GM20000 (cell line): ENCODE measurements around the gene TEX28.
"Not testable (repeated sequence)": the region's sequence is repeated elsewhere in the genome, so short reads cannot be mapped to it uniquely, and the experiment has no call there.

Source experiments
- DNase-seq: peaks from one replicate; pipeline ENCODE4 v3.0.0; 2012; ENCODE audit warnings: low spot score
- TF ChIP-seq, protein P1 (sequence below): IDR thresholded peaks from 2 replicates; pipeline ENCODE4 v1.5.1; 2012; ENCODE audit warnings: mild to moderate bottlenecking, control low read depth; ENCODE audit errors: extremely low read depth, missing control alignments

TEX28 gene

DNA sequence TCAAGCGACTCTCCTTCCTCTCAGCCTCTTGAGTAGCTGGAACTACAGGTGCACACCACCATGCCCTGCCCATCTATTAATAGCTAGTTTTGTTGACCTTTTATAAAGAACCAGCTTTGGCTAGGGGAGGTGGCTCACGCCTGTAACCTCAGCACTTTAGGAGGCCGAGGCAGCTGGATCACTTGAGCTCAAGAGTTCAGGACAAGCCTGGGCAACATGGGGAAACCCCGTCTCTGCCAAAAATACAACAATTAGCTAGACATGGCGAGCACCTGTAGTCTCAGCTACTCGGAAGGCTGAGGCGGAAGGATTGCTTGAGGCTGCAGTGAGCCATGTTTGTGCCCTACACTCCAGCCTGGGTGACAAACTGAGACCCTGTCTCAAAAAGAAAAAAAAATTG, 3.4 kb upstream of the TEX28 start:
- TF ChIP-seq, protein P1, sequence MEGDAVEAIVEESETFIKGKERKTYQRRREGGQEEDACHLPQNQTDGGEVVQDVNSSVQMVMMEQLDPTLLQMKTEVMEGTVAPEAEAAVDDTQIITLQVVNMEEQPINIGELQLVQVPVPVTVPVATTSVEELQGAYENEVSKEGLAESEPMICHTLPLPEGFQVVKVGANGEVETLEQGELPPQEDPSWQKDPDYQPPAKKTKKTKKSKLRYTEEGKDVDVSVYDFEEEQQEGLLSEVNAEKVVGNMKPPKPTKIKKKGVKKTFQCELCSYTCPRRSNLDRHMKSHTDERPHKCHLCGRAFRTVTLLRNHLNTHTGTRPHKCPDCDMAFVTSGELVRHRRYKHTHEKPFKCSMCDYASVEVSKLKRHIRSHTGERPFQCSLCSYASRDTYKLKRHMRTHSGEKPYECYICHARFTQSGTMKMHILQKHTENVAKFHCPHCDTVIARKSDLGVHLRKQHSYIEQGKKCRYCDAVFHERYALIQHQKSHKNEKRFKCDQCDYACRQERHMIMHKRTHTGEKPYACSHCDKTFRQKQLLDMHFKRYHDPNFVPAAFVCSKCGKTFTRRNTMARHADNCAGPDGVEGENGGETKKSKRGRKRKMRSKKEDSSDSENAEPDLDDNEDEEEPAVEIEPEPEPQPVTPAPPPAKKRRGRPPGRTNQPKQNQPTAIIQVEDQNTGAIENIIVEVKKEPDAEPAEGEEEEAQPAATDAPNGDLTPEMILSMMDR, result no peak
- DNase-seq, result no peak

DNA sequence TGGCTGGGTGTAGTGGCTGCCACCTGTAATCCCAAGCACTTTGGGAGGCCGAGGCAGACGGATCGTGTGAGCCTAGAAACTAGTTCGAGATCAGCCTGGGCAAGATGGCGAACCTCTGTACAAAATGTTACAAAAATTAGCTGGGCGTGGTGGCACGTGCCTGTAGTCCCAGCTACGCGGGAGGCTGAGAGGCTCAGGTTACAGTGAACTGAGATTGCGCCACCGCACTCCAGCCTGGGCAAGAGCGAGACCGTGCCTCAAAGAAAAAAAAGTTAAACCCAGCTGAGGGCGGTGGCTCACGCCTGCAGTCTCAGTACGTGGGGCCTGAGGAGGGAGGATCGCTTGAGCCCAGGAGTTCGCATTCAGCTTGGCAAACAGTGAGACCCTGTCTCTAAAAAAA, 1.8 kb upstream of the TEX28 start:
- no peak for DNase-seq
- TF ChIP-seq, protein P1, result no peak

DNA sequence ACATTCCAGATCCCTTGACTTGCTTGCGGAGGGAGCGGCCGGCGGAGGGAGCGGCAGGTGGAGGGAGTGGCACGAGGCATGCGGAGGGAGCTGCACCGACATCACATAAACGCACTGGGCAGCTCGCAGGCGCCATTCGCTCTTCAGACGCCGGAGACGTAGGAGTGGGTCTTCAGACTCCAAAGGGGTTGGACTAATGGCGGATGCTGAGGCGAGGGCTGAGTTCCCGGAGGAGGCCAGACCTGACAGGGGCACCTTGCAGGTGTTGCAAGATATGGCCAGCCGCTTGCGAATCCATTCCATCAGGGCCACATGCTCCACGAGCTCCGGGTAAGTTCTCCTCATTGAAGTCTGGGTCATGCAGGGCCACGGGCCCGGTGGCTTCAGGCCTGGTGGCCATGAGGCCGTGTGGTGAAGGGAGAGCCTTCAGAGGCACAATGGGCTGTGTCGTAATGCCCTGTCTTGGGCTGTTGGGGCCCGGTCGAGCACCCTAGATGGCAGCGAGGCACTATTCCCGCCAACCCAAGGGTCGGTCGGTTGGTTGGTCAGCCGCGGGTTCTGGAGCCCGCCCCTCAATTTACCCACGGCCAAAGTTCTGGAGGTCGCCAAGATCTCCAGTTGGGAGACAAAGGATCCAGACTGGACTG, 863 bp upstream of the TEX28 start, which contains the start of gene TKTL1:
TSS of gene TKTL1 (plus strand) at position 132 of the 647 bp plus-strand sequence. CDS start at position 197, 65 bp downstream.
- TF ChIP-seq, protein P1, result no peak
- no peak for DNase-seq

DNA sequence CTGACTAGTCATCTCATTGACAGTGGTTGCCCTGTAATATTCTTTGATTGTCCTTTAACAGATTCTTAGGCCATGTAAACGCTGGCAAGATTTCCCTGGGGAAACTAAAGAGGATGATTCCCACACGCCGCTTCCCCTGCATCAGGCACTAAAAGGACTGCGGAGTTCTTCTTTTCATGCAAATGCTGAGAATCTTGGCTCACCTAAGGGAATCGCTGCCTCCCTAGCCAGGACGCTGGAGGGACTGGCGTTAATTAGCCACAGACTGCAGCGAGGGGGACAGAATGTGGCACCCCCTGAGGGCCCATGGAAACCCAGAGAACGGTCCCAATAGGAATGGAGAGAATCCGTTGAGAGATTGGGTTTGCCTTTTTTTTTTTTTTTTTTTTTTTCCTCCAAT, 8.5 kb downstream of the TEX28 start:
- not testable (repeated sequence) for DNase-seq

DNA sequence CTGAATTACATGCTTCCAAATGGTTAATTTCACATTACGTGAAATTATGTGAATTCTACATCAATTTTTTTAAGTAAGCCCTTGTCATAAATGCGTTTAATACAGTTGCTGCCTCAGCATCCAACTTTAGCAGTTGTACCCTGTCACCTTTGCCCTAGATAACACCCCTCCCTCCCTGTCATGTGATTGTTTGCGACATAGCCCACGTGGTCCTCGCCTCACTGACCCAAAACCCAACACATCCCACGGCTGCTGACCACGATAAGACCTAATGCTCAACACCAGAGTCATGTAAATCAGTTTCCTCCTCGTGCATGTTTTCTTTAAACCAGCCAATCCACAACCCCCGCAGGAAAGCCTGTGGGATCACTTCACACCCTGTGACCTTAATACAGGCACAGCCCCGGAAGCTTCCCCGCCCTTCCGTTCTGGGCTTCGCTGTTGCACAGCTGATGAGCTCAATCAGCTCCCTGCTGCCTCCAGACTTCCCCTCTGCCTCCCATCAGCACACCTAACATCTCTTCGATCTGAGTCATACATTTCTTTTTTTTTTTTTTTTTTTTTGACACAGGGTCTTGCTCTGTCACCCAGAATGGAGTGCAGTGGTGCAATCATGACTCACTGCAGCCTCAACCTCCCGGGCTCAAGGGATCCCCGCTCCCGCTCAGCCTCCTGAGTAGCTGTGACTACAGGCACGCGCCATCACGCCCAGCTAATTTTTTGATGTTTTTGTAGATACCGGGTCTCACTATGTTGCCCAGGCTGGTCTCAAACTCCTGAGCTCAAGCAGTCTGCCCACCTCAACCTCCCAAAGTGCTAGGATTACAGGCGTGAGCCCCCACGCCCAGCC, 10.2 kb downstream of the TEX28 start:
- DNase-seq, result not testable (repeated sequence)

DNA sequence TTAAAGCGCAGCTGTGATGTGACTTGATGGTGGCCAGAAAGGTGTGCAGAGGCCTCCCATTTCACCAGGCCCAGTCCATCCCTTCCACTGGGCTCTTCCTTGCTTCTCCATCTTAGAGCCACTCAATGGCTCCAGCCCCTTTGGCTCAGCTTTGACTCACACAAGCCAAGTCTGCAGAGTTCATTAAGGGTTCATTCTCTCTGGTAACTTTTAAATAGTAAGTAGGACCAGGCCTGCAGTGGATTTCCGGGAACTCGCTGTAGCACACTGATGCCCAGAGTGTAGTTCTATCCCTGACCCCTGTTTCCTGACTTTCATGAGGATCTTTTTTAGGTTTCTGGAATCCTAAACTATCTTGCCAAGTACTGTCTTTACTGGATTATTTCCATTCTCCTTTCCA, 25.7 kb downstream of the TEX28 start:
- not testable (repeated sequence) for DNase-seq

DNA sequence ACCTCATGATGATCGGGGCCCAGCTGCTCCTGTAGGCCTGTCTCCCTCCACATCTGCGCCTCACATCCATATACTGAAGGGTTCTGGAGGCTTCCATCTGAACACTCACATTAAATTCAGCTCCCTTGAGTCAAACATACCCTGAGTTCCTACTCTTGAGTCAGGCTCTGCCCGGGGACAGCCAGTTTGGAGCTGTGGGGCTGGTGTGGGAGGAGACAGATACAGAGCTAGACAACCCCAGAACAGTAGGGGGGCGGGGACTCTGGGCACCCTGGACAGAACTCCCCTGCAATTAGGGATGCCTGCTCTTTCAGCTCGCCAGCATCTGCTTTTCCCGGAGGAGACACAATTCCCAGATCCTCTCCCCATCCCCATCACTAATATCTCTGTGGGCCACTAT, 31.9 kb downstream of the TEX28 start:
- DNase-seq, result not testable (repeated sequence)

DNA sequence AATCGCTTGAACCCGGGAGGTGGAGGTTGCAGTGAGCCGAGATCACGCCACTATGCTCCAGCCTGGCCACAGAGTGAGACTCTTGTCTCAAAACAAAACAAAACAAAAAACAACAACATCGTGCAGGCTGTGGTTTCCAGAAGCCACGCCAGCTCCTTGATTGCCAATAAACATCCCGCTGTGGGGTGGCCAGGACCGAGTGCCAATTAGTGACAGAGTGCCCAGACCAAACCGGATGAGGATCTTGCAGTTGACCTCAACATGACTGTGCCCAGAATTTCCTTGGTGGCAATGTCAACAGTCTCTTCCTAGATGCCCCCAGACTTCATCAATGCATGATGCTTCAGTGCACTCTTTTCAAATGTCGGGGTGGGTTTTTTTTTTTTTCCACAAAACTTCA, 36.2 kb downstream of the TEX28 start:
- not testable (repeated sequence) for DNase-seq

DNA sequence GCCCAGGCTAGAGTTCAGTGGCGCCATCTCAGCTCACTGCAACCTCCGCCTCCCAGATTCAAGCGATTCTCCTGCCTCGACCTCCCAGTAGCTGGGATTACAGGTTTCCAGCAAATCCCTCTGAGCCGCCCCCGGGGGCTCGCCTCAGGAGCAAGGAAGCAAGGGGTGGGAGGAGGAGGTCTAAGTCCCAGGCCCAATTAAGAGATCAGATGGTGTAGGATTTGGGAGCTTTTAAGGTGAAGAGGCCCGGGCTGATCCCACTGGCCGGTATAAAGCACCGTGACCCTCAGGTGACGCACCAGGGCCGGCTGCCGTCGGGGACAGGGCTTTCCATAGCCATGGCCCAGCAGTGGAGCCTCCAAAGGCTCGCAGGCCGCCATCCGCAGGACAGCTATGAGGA, 37.6 kb downstream of the TEX28 start, which contains the start of gene OPN1MW3:
TSS of gene OPN1MW3 (plus strand) at position 301 of the 400 bp plus-strand sequence. CDS start at position 339, 38 bp downstream.
- DNase-seq, result not testable (repeated sequence)

DNA sequence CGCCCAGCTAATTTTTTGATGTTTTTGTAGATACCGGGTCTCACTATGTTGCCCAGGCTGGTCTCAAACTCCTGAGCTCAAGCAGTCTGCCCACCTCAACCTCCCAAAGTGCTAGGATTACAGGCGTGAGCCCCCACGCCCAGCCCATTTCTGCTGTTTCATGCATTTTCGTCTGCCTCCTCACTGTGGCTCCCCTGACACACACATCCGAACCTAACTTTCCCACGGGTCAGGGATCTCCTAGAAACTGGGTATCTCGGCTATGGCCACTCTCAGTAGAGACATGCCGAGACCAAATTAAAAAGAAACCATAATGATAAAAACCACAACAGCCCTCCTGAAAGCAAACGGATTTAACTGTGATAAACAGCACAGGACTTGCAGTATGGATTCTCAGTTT, 46.8 kb downstream of the TEX28 start:
- DNase-seq, result not testable (repeated sequence)

DNA sequence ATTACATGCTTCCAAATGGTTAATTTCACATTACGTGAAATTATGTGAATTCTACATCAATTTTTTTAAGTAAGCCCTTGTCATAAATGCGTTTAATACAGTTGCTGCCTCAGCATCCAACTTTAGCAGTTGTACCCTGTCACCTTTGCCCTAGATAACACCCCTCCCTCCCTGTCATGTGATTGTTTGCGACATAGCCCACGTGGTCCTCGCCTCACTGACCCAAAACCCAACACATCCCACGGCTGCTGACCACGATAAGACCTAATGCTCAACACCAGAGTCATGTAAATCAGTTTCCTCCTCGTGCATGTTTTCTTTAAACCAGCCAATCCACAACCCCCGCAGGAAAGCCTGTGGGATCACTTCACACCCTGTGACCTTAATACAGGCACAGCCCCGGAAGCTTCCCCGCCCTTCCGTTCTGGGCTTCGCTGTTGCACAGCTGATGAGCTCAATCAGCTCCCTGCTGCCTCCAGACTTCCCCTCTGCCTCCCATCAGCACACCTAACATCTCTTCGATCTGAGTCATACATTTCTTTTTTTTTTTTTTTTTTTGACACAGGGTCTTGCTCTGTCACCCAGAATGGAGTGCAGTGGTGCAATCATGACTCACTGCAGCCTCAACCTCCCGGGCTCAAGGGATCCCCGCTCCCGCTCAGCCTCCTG, 47.4 kb downstream of the TEX28 start:
- DNase-seq, result not testable (repeated sequence)

DNA sequence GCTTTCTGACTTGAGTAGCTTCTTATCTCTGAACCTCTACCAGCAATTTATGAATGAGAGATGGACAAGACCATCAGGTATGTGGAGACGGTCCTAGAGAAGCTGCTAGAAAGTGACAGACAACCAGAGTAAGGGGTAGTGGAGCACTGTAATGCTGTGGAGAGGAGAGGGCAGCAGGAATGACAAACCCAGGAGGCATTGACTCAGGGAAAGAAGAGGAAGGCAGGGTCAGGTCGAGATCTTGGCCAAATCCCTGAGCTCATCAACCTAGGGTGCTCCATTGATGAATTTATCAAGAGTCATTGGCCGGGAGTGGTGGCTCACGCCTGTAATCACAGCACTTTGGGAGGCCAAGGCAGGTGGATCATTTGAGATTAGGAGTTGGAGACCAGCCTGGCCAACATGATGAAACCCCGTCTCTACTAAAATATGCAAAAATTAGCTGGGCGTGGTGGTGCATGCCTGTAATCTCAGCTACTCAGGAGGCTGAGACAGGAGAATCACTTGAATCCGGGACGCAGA, 54.9 kb downstream of the TEX28 start:
- DNase-seq, result not testable (repeated sequence)

DNA sequence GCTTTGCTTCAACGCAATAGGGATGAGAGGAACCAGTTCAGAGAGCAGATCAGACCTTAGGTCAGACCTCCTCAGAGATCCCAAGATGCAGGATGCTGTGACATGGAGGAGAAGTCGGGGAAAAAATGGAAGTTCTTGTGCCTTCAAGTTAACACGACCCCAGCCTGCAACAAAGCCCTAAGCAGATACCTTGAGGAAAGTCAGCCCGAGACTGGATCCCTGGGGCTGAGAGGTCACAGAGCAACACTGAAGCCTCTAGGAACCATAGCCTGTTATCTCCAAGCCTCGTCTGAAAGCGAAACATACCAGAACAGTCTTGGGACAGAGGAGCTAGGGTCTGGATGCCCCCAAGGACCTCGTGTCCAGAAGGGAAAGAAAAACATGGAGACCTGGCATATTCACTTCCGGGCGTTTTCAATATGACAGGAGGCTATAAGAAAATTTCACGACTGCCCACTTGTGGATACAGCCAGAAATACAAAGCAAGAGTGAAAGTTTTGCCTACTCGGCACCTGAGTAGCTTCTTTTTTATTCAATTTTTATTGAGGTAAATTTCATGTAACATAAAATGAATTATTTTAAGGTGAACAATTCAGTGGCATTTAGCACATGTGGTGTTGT, 55.9 kb downstream of the TEX28 start:
- DNase-seq, result not testable (repeated sequence)

DNA sequence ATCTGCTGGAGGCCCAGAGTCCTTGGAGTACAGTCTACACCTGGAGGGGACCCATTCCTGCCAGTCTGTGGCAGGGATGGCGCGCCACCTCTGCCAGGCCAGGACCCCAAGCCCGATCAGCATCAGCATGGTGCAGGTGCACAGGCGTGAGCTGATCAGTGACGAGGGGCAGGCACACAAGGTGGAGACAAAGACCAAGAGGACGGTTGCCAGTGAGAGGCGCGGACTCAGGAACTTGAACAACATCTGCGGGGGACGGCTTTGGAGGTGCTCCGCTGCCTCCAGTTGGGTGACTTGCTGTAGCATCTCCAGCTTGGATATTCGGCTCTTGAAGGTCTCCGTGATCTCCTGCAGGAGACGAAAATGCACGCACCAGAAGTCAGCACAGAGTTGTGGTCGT, 61.3 kb downstream of the TEX28 start:
- not testable (repeated sequence) for DNase-seq

DNA sequence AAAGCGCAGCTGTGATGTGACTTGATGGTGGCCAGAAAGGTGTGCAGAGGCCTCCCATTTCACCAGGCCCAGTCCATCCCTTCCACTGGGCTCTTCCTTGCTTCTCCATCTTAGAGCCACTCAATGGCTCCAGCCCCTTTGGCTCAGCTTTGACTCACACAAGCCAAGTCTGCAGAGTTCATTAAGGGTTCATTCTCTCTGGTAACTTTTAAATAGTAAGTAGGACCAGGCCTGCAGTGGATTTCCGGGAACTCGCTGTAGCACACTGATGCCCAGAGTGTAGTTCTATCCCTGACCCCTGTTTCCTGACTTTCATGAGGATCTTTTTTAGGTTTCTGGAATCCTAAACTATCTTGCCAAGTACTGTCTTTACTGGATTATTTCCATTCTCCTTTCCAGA, 63.5 kb downstream of the TEX28 start:
- not testable (repeated sequence) for DNase-seq

DNA sequence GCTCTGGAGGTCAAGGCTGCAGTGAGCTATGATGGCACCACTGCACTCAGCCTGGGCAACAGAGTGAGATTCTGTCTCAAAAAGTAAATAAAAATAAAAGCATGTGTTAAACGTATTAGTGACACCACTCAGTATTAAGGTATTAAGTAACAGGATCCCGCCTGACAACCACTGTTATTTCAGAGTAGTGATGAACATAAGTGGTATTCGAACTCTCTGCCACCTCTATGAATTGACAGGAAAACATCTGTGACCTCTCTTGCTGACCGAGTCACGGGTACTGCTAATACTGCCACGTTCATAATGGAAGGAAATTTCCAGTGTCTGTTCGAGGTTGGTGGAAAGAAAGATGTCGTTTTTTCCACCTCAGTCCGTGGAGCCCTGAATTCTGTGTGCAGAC, 68.2 kb downstream of the TEX28 start:
- not testable (repeated sequence) for DNase-seq
